HG03060 (cell line): ENCODE measurements around the gene CBFA2T3.
"Not testable (repeated sequence)": the region's sequence is repeated elsewhere in the genome, so short reads cannot be mapped to it uniquely, and the experiment has no call there.

Experiments used
- ATAC-seq: cut with Tn5 transposase; IDR thresholded peaks from one replicate; pipeline ENCODE4 v1.9.1; 2021; ENCODE audit warnings: low read depth, moderate number of reproducible peaks; ENCODE audit not compliant: unreplicated experiment

Gene CBFA2T3

DNA sequence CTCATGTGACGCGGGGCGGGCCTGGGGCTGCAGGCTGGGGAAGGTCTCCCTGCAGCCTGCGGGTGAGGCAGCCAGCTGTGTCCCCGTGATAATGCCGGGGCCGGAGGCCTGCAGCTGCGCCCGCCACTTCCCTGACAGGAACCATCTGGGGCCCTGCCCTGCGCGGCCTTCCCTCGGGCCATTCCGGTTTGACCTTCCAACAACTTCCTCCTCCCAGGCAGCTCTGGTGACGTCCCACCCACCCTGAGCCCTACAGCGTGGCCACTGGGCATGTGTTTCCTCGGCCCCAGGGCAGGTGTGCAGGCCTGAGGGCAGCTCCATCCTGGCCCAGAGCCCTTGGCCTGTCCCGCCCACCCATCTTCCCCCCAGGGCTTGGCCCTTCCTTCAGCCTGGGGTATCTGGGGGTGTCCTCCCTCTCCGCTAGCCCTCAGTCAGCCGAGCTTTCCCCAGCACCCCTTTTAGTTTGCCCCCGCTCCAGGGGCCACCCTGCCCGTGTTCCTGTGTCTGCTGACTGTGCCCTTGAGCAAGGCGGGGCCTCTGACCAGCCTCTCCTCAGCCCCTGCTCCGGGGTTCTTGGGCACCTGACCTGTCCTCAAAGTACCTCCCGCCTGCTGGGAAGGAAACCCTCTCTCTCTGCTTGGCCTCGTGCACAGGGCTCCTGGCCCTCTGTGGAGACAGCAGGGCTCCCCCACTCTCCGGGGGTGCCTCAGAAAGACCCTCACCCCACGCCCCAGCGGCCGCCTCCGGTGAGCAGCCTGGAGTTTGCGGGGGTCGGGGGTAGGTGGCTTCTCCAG, at the start of gene CBFA2T3:
CBFA2T3 (minus strand) TSS at position 190 of the 794 bp plus-strand sequence. CDS start 400 bp downstream, outside the sequence.
- no peak for ATAC-seq

DNA sequence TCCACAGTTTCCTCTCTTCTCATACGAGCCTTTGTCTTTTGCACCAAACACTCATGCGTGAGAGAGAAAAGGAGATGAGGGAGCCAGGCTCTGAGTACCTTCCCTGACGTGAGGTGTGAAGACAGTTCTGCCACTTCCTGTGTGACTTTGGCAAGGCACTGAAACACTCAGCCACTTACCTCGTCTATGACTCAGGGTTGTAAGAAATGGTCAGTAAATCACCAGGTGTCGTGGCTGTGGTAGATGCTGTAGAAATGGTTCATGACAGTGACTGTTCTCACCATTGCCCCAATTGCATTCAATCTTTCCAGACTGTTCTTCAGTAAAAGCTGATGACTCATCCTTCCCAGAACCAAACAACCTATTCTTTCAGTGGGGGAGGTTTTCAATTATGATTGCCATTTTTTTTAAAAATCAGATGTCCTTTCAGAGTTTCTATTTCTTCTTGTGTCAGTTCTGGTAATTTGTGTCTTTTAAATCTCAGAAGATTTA, 49.2 kb upstream of the CBFA2T3 start:
- ATAC-seq = no peak

GRCh38 chr16:89025636-89026035, 48.6 kb upstream of the CBFA2T3 start:
- no peak for ATAC-seq

DNA sequence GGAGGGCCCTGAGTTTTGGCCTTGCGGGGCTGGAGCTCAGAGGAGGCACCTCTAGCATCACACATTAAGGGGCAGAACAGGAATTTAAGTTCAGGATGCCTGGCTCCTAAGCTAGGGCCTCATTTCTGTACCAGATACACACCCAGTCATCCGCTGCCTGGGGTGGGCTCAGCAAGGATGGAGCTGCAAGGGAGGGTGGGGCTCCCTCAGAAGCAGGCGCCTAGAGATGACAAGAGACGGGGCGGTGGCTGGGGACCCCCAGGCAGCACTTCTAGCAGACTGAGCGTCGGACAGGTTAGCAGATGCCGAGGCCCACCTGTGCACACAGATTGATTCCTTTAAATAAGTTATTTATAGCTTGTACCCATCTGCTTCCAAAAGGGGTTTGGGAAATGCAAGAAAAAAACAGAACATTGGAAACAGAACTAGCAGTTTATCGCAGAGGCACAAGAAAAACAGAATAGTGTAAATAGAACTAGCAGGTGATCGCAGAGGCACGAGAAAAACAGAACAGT, 47.6 kb upstream of the CBFA2T3 start:
- ATAC-seq = no peak

DNA sequence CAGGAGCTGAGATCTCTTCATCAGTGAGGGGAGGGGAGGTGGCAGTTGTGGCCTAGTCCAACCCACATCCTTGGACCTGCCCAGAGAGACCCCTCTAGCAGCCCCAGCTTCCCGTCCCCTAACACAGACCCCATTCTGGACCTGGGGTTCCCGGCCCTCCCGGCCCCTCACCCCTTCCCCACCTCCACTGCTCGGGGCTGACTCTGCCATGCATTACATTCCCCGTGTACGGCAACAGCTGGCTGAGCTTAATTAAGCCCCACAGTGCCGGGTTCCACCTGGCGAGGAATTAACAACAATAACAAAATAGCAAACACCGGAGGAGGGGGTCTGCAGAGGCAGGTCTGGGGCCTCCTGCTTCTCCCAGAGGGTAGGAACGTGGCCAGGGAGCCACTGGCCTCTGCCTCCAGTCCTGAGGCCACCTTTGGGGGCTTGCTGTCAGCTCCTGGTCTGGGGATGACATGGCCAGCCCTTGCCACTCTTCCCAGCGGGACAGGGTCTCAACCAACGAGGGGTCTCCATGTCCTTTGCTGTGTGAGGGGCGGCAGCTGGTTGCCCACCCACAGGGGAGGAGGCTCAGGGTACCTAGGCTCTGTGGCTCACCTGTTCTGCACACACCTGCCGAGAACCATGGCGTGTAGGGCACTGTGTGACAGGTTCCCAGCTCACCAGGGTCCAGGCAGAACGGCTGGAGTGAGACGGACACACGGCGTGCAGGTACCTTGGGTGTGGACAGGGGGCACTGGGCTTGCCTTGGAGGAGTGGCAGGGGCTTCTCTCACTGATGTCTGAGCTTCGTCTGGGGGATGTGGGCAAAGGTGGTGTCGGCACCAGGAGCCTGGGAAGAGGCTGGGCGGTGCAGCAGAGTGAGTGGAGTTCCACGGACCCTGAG, 46.9 kb upstream of the CBFA2T3 start:
- no peak for ATAC-seq

GRCh38 chr16:89023151-89023551, 46.1 kb upstream of the CBFA2T3 start:
- no peak for ATAC-seq

- ATAC-seq = no peak
Measured at GRCh38 chr16:89022051-89022836, 45.2 kb upstream of the CBFA2T3 start.

GRCh38 chr16:89020925-89021595, 44.1 kb upstream of the CBFA2T3 start:
- no peak for ATAC-seq

DNA sequence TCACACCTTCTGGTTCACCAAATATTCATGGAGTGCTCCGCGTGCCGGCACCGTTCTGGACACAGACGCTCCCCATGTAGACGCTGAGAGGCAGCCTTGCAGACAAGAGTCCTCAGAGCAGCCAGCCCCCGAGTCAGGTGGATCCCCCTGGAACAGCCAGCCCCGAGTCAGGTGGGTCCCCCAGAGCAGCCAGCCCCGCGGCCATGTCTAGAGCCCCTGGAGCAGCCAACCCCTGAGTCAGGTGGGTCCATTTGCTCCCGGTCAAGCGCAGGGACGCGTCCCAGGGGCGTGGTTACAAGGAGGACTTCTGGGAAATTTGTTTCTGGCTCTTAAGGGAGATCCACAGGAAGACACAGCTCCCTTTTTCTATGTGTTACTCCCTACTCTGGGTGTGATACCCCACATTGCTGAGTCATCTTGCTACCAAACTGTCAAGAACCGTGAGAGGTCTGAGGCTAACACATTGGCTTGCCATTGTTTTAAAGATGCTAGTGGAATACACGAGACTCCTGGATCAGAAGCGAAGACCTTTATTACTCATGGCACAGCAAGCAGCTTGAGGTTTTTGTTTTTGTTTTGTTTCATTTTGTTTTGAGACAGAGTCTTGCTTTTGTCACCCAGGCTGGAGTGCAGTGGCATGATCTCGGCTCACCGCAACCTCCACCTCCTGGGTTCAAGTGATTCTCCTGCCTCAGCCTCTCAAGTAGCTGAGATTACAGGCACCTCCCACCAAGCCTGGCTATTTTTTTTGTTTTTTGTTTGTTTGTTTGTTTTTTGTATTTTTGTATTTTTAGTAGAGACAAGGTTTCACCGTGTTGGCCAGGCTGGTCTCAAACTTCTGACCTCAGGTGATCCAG, 43.3 kb upstream of the CBFA2T3 start:
- no peak for ATAC-seq

GRCh38 chr16:89019511-89019910, 42.5 kb upstream of the CBFA2T3 start:
- no peak for ATAC-seq

GRCh38 chr16:89018282-89019158, 41.5 kb upstream of the CBFA2T3 start:
- no peak for ATAC-seq

DNA sequence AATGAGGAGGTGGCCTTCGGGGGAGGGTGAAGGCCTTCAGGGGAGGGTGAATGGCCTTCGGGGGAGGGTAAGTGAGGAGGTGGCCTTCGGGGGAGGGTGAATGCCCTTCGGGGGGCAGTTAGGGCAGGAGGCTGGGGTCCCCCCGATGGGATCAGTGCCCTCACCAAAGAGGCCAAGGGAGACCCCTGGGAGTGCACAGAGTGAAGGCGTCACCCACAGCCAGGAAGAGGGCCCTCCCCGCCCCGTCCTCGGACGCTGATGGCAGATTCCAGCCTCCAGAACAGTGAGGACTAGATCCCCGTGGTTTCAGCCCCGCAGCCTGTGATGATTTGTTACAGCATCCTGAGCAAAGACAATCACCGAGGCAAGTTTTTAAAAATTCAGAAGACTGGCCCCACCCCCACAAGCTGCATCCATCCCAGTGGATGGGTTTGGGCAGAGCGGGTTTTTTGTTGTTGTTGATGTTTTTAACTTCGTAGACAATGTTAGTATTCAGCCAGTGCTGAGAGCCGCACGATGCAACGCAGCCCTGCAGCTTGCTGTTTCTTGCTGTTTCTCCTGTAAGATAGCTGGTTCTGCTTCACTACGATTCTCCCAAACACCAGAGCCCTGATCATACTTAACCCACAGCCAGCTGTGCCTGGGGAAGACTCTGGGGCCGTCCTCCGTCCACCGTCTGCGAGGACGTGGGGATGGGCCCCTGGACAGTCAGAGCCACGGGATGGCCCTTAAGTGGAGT, 40.7 kb upstream of the CBFA2T3 start:
- no peak for ATAC-seq

DNA sequence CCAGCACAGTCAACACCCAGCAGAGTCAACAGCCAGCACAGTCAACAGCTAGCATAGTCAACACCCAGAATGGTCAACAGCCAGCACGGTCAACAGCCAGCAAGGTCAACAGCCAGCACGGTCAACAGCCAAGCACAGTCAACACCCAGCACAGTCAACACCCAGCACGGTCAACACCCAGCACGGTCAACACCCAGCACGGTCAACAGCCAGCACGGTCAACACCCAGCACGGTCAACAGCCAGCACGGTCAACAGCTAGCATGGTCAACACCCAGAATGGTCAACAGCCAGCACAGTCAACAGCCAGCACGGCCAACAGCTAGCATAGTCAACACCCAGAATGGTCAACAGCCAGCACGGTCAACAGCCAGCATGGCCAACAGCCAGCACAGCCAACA, 39.6 kb upstream of the CBFA2T3 start:
- ATAC-seq = not testable (repeated sequence)

- no peak for ATAC-seq
Measured at GRCh38 chr16:89015271-89015859, 38.4 kb upstream of the CBFA2T3 start.

- no peak for ATAC-seq
Measured at GRCh38 chr16:89014403-89015230, 37.6 kb upstream of the CBFA2T3 start.
